NCI-H146 (cell line): Measurements from ENCODE around the gene XAGE2.

Experiments used
- DNase-seq: peaks from one replicate; lab custom pipeline; 2025; lab: John Stamatoyannopoulos, UW

The XAGE2 gene

GRCh38 chrX:52424656-52425055 is 55.8 kb downstream of the XAGE2 start:
- DNase-seq: no peak
